SU-DHL-6 (cell line): ENCODE data around the gene RECQL5.
A peak's percentile ranks its signal among the peaks of the same experiment; 100 is the strongest.

Experiments
- H2AFZ ChIP-seq: fragments of 200-600 bp; sonication (generic); 2 replicates; pipeline ENCODE4 v1.6.1; 2014; ENCODE audit warnings: low read depth, mild to moderate bottlenecking, moderate library complexity, mixed read lengths, antibody characterized with exemption, low read length; ENCODE audit not compliant: severe bottlenecking
- H3F3A ChIP-seq: fragments of 200-600 bp; shearing (Covaris generic); 2 replicates; pipeline ENCODE4 v1.6.0; 2016; ENCODE audit warnings: antibody characterized with exemption, mild to moderate bottlenecking; ENCODE audit not compliant: insufficient read depth
- H3K27ac ChIP-seq: fragments of 200-600 bp; sonication (generic); 2 replicates; pipeline ENCODE4 v1.5.1; 2016; ENCODE audit warnings: low read depth, mild to moderate bottlenecking, low read length, moderate library complexity, mixed read lengths
- H3K27me3 ChIP-seq: fragments of 200-600 bp; sonication (generic), shearing (Covaris generic); 2 replicates; pipeline ENCODE4 v1.6.0; 2014; ENCODE audit warnings: mild to moderate bottlenecking, low read length
- H3K36me3 ChIP-seq: fragments of 200-600 bp; sonication (generic); 2 replicates; pipeline ENCODE4 v1.6.1; 2014; ENCODE audit warnings: mild to moderate bottlenecking, low read length, mixed read lengths
- H3K4me2 ChIP-seq: fragments of 300-600, 200-600 bp; shearing (Covaris generic), sonication (generic); 2 replicates; pipeline ENCODE4 v1.6.0; 2014; ENCODE audit warnings: low read length, low read depth, mild to moderate bottlenecking; ENCODE audit not compliant: poor library complexity, severe bottlenecking
- H3K4me3 ChIP-seq: fragments of 200-600 bp; sonication (generic); 2 replicates; pipeline ENCODE4 v1.5.1; 2014; ENCODE audit warnings: antibody characterized with exemption, low read length, mild to moderate bottlenecking, mixed read lengths; ENCODE audit not compliant: insufficient read depth, poor library complexity, severe bottlenecking
- H3K79me2 ChIP-seq: fragments of 200-600 bp; sonication (generic); 2 replicates; pipeline ENCODE4 v1.6.1; 2014; ENCODE audit warnings: mild to moderate bottlenecking, low read length, moderate library complexity; ENCODE audit not compliant: insufficient read depth
- H3K9ac ChIP-seq: fragments of 200-600 bp; sonication (generic); 2 replicates; pipeline ENCODE4 v1.7.0; 2014; ENCODE audit warnings: mild to moderate bottlenecking, low read length
- H3K9me2 ChIP-seq: fragments of 200-600 bp; sonication (generic); replicated peaks from 2 replicates; pipeline ENCODE4 v1.6.1; 2014; ENCODE audit warnings: low read length; ENCODE audit not compliant: insufficient read depth
- H3K9me3 ChIP-seq: fragments of 200-600 bp; sonication (generic); 2 replicates; pipeline ENCODE4 v1.6.1; 2014; ENCODE audit warnings: low read length, mixed read lengths; ENCODE audit not compliant: insufficient read depth
- H4K20me1 ChIP-seq: fragments of 200-600 bp; sonication (generic); 2 replicates; pipeline ENCODE4 v1.6.1; 2014; ENCODE audit warnings: low read depth, mild to moderate bottlenecking, antibody characterized with exemption, low read length, moderate library complexity, mixed read lengths
- CTCF ChIP-seq: fragments of 200-600 bp; sonication (generic); IDR thresholded peaks from one replicate; pipeline ENCODE4 v1.5.1; 2017; ENCODE audit warnings: antibody characterized with exemption, mild to moderate bottlenecking, low read length, moderate library complexity; ENCODE audit not compliant: insufficient read depth, poor library complexity, severe bottlenecking
- EZH2phosphoT487 ChIP-seq: fragments of 200-600 bp; sonication (generic), shearing (Covaris generic); conservative IDR thresholded peaks from 2 replicates; pipeline ENCODE4 v1.6.1; 2018; ENCODE audit warnings: mild to moderate bottlenecking, antibody characterized with exemption, low read length, moderate library complexity, mixed read lengths

The RECQL5 gene

GRCh38 chr17:75666959-75667790, at the start of gene RECQL5, which contains the start of gene SAP30BP:
Gene RECQL5, minus strand, starts transcription at chr17:75667154. Its CDS starts 597 bp downstream, at chr17:75666557.
Gene SAP30BP, plus strand, starts transcription at chr17:75667338. Its CDS starts 35 bp downstream, at chr17:75667373.
- Histone ChIP-seq H3K9me2 (no peaks in the 10 kb centered on the region), H3K9me3 (no peaks in the 10 kb centered on the region), H3K36me3 (peaks cover 18% of the 10 kb centered on the region; the same call in 1 of the 2 replicates), H3K27me3 (no peaks in the 10 kb centered on the region), H2AFZ (no peak within 1 kb of the TSS), H3K27ac (peak within 1 kb of the TSS; percentile 96), H3K4me3 (peak within 1 kb of the TSS; percentile 95), H3K9ac (peak within 1 kb of the TSS; percentile 76), H3K79me2 (peaks cover 62% of the 10 kb centered on the region), H3F3A (peaks cover 31% of the 10 kb centered on the region), H3K4me2 (peak within 1 kb of the TSS; percentile 98), H4K20me1 (no peaks in the 10 kb centered on the region)
- TF ChIP-seq CTCF (no peak), EZH2phosphoT487 (no peak)

- H3K9ac ChIP-seq, result no peak overlapping the region
- no peak overlapping the region for H3K4me2 ChIP-seq
- no peak overlapping the region for H3K4me3 ChIP-seq
- no peaks in the 10 kb centered on the region for H3K9me2 ChIP-seq
- H3K27me3 ChIP-seq, result no peaks in the 10 kb centered on the region
- H3F3A ChIP-seq, result no peaks in the 10 kb centered on the region
- H3K36me3 ChIP-seq, result no peaks in the 10 kb centered on the region
- H2AFZ ChIP-seq, result no peak overlapping the region
- TF ChIP-seq CTCF (no peak), EZH2phosphoT487 (no peak)
- H3K27ac ChIP-seq, result no peak overlapping the region
- no peaks in the 10 kb centered on the region for H3K79me2 ChIP-seq
- H3K9me3 ChIP-seq, result no peaks in the 10 kb centered on the region
- H4K20me1 ChIP-seq, result no peaks in the 10 kb centered on the region
These were observed 45.5 kb upstream of the RECQL5 start for GRCh38 chr17:75712446-75712845.

GRCh38 chr17:75707079-75707571, 40.2 kb upstream of the RECQL5 start:
- H3K4me2 ChIP-seq, result no peak overlapping the region
- H2AFZ ChIP-seq, result no peak overlapping the region
- no peaks in the 10 kb centered on the region for H3K9me2 ChIP-seq
- H3K9me3 ChIP-seq, result no peaks in the 10 kb centered on the region
- H3K9ac ChIP-seq, result no peak overlapping the region
- no peaks in the 10 kb centered on the region for H3K27me3 ChIP-seq
- H3K27ac ChIP-seq, result no peak overlapping the region
- no peaks in the 10 kb centered on the region for H3F3A ChIP-seq
- no peak overlapping the region for H3K4me3 ChIP-seq
- no peaks in the 10 kb centered on the region for H3K36me3 ChIP-seq
- no peaks in the 10 kb centered on the region for H4K20me1 ChIP-seq
- TF ChIP-seq EZH2phosphoT487 (no peak), CTCF (no peak)
- no peaks in the 10 kb centered on the region for H3K79me2 ChIP-seq
